ENCODE measurements around the gene SMIM14.
"Not testable (repeated sequence)": the region's sequence is repeated elsewhere in the genome, so short reads cannot be mapped to it uniquely, and the experiment has no call there.

DNA sequence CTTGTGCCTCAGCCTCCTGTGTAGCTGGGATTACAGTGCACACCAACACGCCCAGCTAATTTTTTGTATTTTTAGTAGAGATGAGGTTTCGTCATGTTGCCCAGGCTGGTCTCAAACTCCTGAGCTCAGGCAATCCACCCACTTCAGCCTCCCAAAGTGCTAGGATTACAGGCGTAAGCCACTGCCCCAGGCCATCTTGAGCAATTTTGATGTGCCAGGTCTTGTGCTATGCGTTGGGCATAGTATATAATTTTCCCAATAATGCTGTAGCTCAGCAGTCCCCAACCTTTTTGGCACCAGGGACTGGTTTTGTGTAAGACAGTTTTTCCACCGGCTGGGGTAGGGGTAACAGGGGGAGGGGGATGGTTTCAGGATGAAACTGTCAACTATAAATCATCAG, 18.0 kb upstream of the SMIM14 start:
- TF ChIP-seq POLR2A (IDR thresholded peaks at IDR 0.05; ENCODE audit: low read length); GATA1 (IDR thresholded peaks at IDR 0.05; ENCODE audit: low read depth, low read length): not testable (repeated sequence)
